NCI-H2029 treated with DMSO at 0.1 percent for 48 hours (cell line): ENCODE data around the gene BCOR.

Source experiments
- DNase-seq: peaks from one replicate; lab custom pipeline; 2025; lab: John Stamatoyannopoulos, UW

BCOR gene

DNA sequence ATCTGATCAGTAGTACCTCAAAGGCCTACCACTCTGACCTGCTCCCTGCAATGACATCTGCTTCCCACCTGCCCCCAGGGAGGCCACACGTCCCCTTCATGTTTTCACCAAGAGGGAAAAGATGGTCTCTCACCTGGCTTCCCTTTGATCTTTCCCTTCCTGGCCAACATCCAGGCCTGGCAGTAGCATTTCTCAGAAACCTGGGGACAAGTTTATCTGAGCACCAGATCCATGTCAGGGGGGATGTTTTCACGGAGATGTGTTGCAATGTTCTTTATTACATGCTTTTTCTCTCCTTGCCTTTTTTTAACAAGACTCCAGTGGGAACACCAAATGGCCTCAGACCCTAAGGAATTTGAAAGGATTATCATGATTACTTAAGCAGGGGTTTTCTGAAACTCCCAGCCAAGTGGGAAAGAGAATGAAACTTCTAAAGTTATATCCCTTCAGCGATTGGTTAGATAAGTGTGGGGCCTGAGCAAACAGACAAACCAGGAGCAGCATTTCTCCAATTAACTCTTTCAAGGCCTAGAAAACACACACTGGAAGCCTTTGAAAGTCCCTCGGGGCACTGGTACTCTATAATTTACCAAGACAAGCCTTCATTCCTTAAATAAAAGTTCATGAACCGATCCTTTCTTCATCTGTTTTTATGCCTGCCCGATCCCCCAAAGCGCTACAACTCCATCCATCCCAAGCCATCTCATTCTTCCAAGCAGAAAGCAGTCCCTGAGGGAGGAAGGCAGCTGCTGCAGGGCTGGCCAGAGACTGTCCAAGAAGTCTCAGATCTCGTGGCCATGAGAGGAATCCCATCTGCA is 94.1 kb downstream of the BCOR start:
- no peak for DNase-seq

DNA sequence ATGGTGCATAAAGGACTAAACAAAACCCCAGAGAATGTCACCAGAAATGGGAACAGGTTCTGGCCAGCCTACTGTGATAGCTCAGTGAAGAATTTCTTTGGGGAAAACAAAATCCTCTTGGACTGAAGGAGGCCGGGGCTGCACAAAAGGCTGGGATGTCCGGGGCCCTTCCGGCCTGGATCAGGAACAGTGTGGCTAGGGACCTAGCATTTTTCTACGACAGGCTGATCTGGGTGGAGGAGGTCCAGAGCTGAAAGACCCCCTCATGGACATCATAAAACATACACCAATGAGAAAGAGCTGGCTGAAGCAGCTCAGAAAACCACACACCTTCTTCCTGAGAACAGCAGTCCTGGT is 94.7 kb downstream of the BCOR start:
- no peak for DNase-seq
